Measurements from ENCODE around the gene ZC3H7A.

ZC3H7A gene

DNA sequence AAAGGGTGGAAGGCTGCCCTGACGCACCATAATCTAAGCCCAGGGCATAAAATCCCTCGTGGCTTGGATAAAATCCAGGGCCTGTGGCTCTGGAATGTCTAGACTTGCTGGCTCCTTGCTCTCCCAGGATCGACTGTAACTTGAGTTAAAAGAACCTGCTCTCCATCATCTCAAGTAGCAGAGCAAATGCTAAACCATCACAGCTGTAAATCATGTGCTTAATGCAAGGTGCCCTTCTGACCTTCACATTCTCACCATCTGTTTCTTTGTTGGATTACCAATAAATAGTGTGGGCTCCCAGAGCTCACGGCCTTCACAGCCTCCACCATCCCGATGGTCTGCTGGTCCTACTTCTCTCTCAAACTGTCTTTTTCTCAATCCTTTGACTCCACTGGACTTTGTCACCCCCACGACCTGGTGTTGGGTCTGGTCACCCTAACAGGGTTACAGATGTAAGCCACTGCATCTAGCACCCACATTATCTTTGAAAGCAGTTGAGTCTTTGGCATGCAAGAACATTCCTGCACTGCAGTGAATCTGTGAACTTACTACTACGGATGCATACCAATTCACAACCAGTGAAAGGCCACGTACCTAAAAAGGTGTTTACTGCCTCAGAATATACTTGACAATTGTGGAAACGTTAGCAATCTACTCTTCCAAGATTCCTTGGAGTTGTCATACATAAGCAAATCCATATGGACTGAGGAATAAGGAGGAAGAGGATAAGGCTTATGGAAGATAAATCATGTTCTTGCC lies 39.0 kb upstream of the ZC3H7A start (continued):
- TF ChIP-seq, protein P1, sequence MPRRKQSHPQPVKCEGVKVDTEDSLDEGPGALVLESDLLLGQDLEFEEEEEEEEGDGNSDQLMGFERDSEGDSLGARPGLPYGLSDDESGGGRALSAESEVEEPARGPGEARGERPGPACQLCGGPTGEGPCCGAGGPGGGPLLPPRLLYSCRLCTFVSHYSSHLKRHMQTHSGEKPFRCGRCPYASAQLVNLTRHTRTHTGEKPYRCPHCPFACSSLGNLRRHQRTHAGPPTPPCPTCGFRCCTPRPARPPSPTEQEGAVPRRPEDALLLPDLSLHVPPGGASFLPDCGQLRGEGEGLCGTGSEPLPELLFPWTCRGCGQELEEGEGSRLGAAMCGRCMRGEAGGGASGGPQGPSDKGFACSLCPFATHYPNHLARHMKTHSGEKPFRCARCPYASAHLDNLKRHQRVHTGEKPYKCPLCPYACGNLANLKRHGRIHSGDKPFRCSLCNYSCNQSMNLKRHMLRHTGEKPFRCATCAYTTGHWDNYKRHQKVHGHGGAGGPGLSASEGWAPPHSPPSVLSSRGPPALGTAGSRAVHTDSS (tag by site-specific recombination; IDR thresholded peaks at IDR 0.05): peak; percentile 14; the same call in 1 of the 2 replicates

DNA sequence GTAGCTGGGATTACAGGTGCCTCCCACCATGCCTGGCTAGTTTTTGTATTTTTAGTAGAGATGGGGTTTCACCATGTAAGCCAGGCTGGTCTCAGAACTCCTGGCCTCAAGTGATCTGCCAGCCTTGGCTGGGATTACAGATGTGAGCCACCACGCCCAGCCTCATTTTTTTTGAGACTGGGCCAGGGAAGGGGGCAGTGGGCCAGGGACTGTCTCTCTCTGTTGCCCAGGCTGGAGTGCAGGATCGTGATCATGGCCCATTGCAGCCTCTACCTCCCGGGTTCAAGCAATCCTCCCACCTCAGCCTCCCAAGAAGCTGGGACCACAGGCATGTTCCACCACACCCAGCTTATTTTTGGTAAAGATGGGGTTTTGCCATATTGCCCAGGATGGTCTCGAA lies 38.3 kb upstream of the ZC3H7A start:
- ChIA-PET CTCF (interaction anchor here (0.6 to 2.1 kb wide), 2 partner anchors 38 to 1315 kb away, joined by 3 to 5 read pairs; no protein-coding TSS in a partner anchor), POLR2A (interaction anchor here (0.6 to 2.3 kb wide), 8 partner anchors 10 to 142 kb away, joined by 3 to 16 read pairs (median 5); partner anchors contain the start of genes GSPT1, SNX29, TXNDC11 and ZC3H7A)
- Histone ChIP-seq H3K4me1 (ENCODE audit: control insufficient read depth, insufficient read depth, low read length) (peaks cover 12% of the 10 kb centered on the region), H3K27ac (ENCODE audit: extremely low read depth, low read depth, low read length) (no peak overlapping the region; the same call in 1 of the 2 replicates), H3K36me3 (ENCODE audit: control insufficient read depth in 2 of 2, insufficient read depth in 1 of 2, low read length in 2 of 2) (peaks cover 32 to 43% of the 10 kb centered on the region in 2 experiments), H3K9me3 (ENCODE audit: control insufficient read depth, insufficient read depth, low read depth, low read length) (no peaks in the 10 kb centered on the region), H3K4me3 (ENCODE audit: low read depth, low read length) (no peak overlapping the region)
- no peak for TF ChIP-seq GLIS1 (tag by site-specific recombination; IDR thresholded peaks at IDR 0.05)
- TF ChIP-seq, protein P2, sequence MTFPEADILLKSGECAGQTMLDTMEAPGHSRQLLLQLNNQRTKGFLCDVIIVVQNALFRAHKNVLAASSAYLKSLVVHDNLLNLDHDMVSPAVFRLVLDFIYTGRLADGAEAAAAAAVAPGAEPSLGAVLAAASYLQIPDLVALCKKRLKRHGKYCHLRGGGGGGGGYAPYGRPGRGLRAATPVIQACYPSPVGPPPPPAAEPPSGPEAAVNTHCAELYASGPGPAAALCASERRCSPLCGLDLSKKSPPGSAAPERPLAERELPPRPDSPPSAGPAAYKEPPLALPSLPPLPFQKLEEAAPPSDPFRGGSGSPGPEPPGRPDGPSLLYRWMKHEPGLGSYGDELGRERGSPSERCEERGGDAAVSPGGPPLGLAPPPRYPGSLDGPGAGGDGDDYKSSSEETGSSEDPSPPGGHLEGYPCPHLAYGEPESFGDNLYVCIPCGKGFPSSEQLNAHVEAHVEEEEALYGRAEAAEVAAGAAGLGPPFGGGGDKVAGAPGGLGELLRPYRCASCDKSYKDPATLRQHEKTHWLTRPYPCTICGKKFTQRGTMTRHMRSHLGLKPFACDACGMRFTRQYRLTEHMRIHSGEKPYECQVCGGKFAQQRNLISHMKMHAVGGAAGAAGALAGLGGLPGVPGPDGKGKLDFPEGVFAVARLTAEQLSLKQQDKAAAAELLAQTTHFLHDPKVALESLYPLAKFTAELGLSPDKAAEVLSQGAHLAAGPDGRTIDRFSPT (tag by site-specific recombination; IDR thresholded peaks at IDR 0.05): no peak
- TF ChIP-seq ZNF146 (tag by site-specific recombination; IDR thresholded peaks at IDR 0.05): 0 out of 2 replicates have a peak, but pooled peaks have one; percentile 2
- TF ChIP-seq MZF1 (tag by site-specific recombination; IDR thresholded peaks at IDR 0.05; ENCODE audit: borderline replicate concordance): no peak
- no peak for TF ChIP-seq ZNF302 (tag by site-specific recombination; IDR thresholded peaks at IDR 0.05; ENCODE audit: low read depth)
- no peak for TF ChIP-seq ZNF223 (tag by site-specific recombination; IDR thresholded peaks at IDR 0.05)
- TF ChIP-seq ZNF677 (tag by site-specific recombination; IDR thresholded peaks at IDR 0.05): no peak
- TF ChIP-seq, protein P3, sequence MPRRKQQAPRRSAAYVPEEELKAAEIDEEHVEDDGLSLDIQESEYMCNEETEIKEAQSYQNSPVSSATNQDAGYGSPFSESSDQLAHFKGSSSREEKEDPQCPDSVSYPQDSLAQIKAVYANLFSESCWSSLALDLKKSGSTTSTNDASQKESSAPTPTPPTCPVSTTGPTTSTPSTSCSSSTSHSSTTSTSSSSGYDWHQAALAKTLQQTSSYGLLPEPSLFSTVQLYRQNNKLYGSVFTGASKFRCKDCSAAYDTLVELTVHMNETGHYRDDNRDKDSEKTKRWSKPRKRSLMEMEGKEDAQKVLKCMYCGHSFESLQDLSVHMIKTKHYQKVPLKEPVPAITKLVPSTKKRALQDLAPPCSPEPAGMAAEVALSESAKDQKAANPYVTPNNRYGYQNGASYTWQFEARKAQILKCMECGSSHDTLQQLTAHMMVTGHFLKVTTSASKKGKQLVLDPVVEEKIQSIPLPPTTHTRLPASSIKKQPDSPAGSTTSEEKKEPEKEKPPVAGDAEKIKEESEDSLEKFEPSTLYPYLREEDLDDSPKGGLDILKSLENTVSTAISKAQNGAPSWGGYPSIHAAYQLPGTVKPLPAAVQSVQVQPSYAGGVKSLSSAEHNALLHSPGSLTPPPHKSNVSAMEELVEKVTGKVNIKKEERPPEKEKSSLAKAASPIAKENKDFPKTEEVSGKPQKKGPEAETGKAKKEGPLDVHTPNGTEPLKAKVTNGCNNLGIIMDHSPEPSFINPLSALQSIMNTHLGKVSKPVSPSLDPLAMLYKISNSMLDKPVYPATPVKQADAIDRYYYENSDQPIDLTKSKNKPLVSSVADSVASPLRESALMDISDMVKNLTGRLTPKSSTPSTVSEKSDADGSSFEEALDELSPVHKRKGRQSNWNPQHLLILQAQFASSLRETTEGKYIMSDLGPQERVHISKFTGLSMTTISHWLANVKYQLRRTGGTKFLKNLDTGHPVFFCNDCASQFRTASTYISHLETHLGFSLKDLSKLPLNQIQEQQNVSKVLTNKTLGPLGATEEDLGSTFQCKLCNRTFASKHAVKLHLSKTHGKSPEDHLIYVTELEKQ (tag by site-specific recombination; IDR thresholded peaks at IDR 0.05; ENCODE audit: borderline replicate concordance): no peak
- TF ChIP-seq, protein P4, sequence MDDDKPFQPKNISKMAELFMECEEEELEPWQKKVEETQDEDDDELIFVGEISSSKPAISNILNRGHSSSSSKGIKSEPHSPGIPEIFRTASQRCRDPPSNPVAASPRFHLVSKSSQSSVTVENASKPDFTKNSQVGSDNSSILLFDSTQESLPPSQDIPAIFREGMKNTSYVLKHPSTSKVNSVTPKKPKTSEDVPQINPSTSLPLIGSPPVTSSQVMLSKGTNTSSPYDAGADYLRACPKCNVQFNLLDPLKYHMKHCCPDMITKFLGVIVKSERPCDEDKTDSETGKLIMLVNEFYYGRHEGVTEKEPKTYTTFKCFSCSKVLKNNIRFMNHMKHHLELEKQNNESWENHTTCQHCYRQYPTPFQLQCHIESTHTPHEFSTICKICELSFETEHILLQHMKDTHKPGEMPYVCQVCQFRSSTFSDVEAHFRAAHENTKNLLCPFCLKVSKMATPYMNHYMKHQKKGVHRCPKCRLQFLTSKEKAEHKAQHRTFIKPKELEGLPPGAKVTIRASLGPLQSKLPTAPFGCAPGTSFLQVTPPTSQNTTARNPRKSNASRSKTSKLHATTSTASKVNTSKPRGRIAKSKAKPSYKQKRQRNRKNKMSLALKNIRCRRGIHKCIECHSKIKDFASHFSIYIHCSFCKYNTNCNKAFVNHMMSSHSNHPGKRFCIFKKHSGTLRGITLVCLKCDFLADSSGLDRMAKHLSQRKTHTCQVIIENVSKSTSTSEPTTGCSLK (tag by site-specific recombination; IDR thresholded peaks at IDR 0.05): no peak
- no peak for TF ChIP-seq ZNF585B (tag by site-specific recombination; IDR thresholded peaks at IDR 0.05)
- no peak for TF ChIP-seq ZNF248 (tag by site-specific recombination; IDR thresholded peaks at IDR 0.05)
- TF ChIP-seq, protein P5, sequence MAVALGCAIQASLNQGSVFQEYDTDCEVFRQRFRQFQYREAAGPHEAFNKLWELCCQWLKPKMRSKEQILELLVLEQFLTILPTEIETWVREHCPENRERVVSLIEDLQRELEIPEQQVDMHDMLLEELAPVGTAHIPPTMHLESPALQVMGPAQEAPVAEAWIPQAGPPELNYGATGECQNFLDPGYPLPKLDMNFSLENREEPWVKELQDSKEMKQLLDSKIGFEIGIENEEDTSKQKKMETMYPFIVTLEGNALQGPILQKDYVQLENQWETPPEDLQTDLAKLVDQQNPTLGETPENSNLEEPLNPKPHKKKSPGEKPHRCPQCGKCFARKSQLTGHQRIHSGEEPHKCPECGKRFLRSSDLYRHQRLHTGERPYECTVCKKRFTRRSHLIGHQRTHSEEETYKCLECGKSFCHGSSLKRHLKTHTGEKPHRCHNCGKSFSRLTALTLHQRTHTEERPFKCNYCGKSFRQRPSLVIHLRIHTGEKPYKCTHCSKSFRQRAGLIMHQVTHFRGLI (tag by site-specific recombination; IDR thresholded peaks at IDR 0.05): peak; percentile 92
- TF ChIP-seq ZNF202 (tag by site-specific recombination; IDR thresholded peaks at IDR 0.05; ENCODE audit: borderline replicate concordance): peak; percentile 47; the same call in 1 of the 2 replicates
- TF ChIP-seq SP2 (tag by site-specific recombination; IDR thresholded peaks at IDR 0.05): no peak
- no peak for TF ChIP-seq ZBTB7A (tag by site-specific recombination; IDR thresholded peaks at IDR 0.05; ENCODE audit: low read depth)
- TF ChIP-seq ZNF530 (tag by site-specific recombination; IDR thresholded peaks at IDR 0.05; ENCODE audit: low read depth): no peak
- TF ChIP-seq, protein P6, sequence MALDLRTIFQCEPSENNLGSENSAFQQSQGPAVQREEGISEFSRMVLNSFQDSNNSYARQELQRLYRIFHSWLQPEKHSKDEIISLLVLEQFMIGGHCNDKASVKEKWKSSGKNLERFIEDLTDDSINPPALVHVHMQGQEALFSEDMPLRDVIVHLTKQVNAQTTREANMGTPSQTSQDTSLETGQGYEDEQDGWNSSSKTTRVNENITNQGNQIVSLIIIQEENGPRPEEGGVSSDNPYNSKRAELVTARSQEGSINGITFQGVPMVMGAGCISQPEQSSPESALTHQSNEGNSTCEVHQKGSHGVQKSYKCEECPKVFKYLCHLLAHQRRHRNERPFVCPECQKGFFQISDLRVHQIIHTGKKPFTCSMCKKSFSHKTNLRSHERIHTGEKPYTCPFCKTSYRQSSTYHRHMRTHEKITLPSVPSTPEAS (tag by site-specific recombination; IDR thresholded peaks at IDR 0.05): no peak
- no peak for TF ChIP-seq ZNF658 (tag by site-specific recombination; IDR thresholded peaks at IDR 0.05)
- TF ChIP-seq, protein P7, sequence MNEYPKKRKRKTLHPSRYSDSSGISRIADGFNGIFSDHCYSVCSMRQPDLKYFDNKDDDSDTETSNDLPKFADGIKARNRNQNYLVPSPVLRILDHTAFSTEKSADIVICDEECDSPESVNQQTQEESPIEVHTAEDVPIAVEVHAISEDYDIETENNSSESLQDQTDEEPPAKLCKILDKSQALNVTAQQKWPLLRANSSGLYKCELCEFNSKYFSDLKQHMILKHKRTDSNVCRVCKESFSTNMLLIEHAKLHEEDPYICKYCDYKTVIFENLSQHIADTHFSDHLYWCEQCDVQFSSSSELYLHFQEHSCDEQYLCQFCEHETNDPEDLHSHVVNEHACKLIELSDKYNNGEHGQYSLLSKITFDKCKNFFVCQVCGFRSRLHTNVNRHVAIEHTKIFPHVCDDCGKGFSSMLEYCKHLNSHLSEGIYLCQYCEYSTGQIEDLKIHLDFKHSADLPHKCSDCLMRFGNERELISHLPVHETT (tag by site-specific recombination; IDR thresholded peaks at IDR 0.05): no peak
- TF ChIP-seq SP7 (tag by site-specific recombination; IDR thresholded peaks at IDR 0.05): no peak
